HG03342 (cell line): ENCODE results near the gene FOXD3.
"Not testable (repeated sequence)": the region's sequence is repeated elsewhere in the genome, so short reads cannot be mapped to it uniquely, and the experiment has no call there.

Source experiments
- ATAC-seq: cut with Tn5 transposase; IDR thresholded peaks from one replicate; pipeline ENCODE4 v1.9.1; 2021; ENCODE audit warnings: mild to moderate bottlenecking, moderate library complexity; ENCODE audit not compliant: unreplicated experiment

FOXD3 gene

GRCh38 chr1:63356234-63356633 lies 33.9 kb downstream of the FOXD3 start:
- ATAC-seq: not testable (repeated sequence)

GRCh38 chr1:63359561-63359960 lies 37.2 kb downstream of the FOXD3 start:
- ATAC-seq: no peak

GRCh38 chr1:63362073-63362472 lies 39.7 kb downstream of the FOXD3 start:
- ATAC-seq: no peak

- no peak for ATAC-seq
These were observed 40.2 kb downstream of the FOXD3 start for GRCh38 chr1:63362578-63362977.

GRCh38 chr1:63363014-63363413 lies 40.6 kb downstream of the FOXD3 start:
- no peak for ATAC-seq

GRCh38 chr1:63366908-63367214 lies 44.5 kb downstream of the FOXD3 start:
- no peak for ATAC-seq

- ATAC-seq: peak; percentile 93
These were observed 45.1 kb downstream of the FOXD3 start, which contains the start of gene ALG6 for GRCh38 chr1:63367215-63368103. Gene ALG6, plus strand, starts transcription at chr1:63367627. Its CDS starts 3,351 bp downstream, at chr1:63370978.

- ATAC-seq: peak; percentile 4
These were observed 45.8 kb downstream of the FOXD3 start for GRCh38 chr1:63368131-63368530.
